ENCODE results near the gene MB21D2. TPM values are rescaled to one million over a fixed set of nuclear protein-coding genes. Genes with fewer than 3 reads are reported as not detected.

The MB21D2 gene
- total RNA-seq, 2 experiments from 2014 or later, result 0.06 TPM; not detected in 1

GRCh38 chr3:192894676-192895075 is 23.0 kb downstream of the MB21D2 start:
- H3K9me3 ChIP-seq (ENCODE audit: low read length), result no peaks in the 10 kb centered on the region
- intact Hi-C loops (cut with micrococcal nuclease; ENCODE audit: unreplicated experiment), result no loop called here
- no TSS peak for BruUV-seq (replicated peaks)
- H3K36me3 ChIP-seq (ENCODE audit: insufficient read depth, low read length), result no peaks in the 10 kb centered on the region
- no peak overlapping the region for H2AFZ ChIP-seq (ENCODE audit: low read length)
- DNase-seq (ENCODE audit: low spot score), result no peak
- no peaks in the 10 kb centered on the region for H3K9me2 ChIP-seq (ENCODE audit: insufficient read depth, low read length)
- no peak overlapping the region for H3K4me3 ChIP-seq (ENCODE audit: low read depth, low read length, poor library complexity, severe bottlenecking)
- POLR2A ChIA-PET, result interaction anchor here (1.1 to 1.2 kb wide), 2 partner anchors 15 to 28 kb away, joined by 3 to 4 read pairs; no protein-coding TSS in a partner anchor
- H3K4me2 ChIP-seq (ENCODE audit: low read length), result no peak overlapping the region
- no peaks in the 10 kb centered on the region for H4K20me1 ChIP-seq (ENCODE audit: insufficient read depth, low read length)
- no peaks in the 10 kb centered on the region for H3K4me1 ChIP-seq (ENCODE audit: insufficient read depth, low read length, poor library complexity, severe bottlenecking)
- H3K27ac ChIP-seq (ENCODE audit: low read depth, low read length, poor library complexity, severe bottlenecking), result no peak overlapping the region
- H3K79me2 ChIP-seq (ENCODE audit: insufficient read depth, low read depth, low read length), result no peaks in the 10 kb centered on the region
- CTCF ChIA-PET (ENCODE audit: unreplicated experiment), result no interaction called here
- no peak for TF ChIP-seq EZH2phosphoT487 (IDR thresholded peaks at IDR 0.05; ENCODE audit: borderline replicate concordance, low read depth, low read length)
- no peak for TF ChIP-seq CTCF (conservative IDR thresholded peaks at IDR 0.05; ENCODE audit: low read length)

GRCh38 chr3:192892981-192893700 is 24.5 kb downstream of the MB21D2 start:
- H3K36me3 ChIP-seq (ENCODE audit: insufficient read depth, low read length), result no peaks in the 10 kb centered on the region
- H3K4me1 ChIP-seq (ENCODE audit: insufficient read depth, low read length, poor library complexity, severe bottlenecking), result no peaks in the 10 kb centered on the region
- H3K4me2 ChIP-seq (ENCODE audit: low read length), result no peak overlapping the region
- no peaks in the 10 kb centered on the region for H3K9me2 ChIP-seq (ENCODE audit: insufficient read depth, low read length)
- no peaks in the 10 kb centered on the region for H3K79me2 ChIP-seq (ENCODE audit: insufficient read depth, low read depth, low read length)
- DNase-seq (ENCODE audit: low spot score), result no peak
- POLR2A ChIA-PET, result interaction anchor here (1.1 kb wide), 1 partner anchor 18 kb away, joined by 3 read pairs; no protein-coding TSS in a partner anchor
- no peak for TF ChIP-seq EZH2phosphoT487 (IDR thresholded peaks at IDR 0.05; ENCODE audit: borderline replicate concordance, low read depth, low read length)
- no peak for TF ChIP-seq CTCF (conservative IDR thresholded peaks at IDR 0.05; ENCODE audit: low read length)
- H3K27ac ChIP-seq (ENCODE audit: low read depth, low read length, poor library complexity, severe bottlenecking), result no peak overlapping the region
- no peak overlapping the region for H3K4me3 ChIP-seq (ENCODE audit: low read depth, low read length, poor library complexity, severe bottlenecking)
- H2AFZ ChIP-seq (ENCODE audit: low read length), result no peak overlapping the region
- CTCF ChIA-PET (ENCODE audit: unreplicated experiment), result no interaction called here
- no TSS peak for BruUV-seq (replicated peaks)
- H3K9me3 ChIP-seq (ENCODE audit: low read length), result no peaks in the 10 kb centered on the region
- intact Hi-C loops (cut with micrococcal nuclease; ENCODE audit: unreplicated experiment), result no loop called here
- no peaks in the 10 kb centered on the region for H4K20me1 ChIP-seq (ENCODE audit: insufficient read depth, low read length)

Measured in OCI-LY7 (cell line).